Right lobe of liver (tissue), 4 donors: ENCODE measurements around the gene BPGM.

ENCODE experiments used
- POLR2A ChIP-seq: fragments of 450-650 bp; IDR thresholded peaks from one replicate; pipeline ENCODE4 v1.6.1; 2017; ENCODE audit warnings: antibody characterized with exemption, mild to moderate bottlenecking
- TF ChIP-seq, protein P1 (sequence below), 4 donors: fragments of 200-600 bp in 3 of 4; fragments of 450-650 bp in 1 of 4; IDR thresholded peaks; one replicate each; pipeline versions ENCODE4 v1.5.1 to v1.8.0; 2016 to 2022; ENCODE audit warnings: antibody characterized with exemption in 4 of 4, mild to moderate bottlenecking in 2 of 4
- donor health status: DM: no; HTN: no; CAD: no.
- donor health status: DM: no; HTN: no; CAD: no.
- donor health status: DM: no; HTN: yes; CAD: no.

DNA sequence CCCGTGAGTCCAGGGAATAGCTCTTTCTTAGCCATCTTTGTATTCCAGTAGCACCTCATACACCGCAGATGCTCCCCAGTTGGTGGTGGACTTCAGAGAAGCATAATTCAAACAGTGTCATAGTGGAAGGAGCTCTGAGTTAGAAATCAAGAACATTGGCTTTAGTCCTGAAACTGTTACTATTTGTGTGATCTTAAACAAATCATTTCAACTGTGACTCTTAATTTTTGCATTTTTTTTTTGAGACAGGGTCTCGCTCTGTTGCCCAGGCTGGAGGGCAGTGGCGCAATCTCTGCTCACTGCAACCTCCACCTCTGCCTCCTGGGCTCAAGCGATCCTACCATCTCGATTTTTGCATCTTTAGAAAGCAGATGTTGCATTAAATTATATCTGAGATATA lies 1.8 kb downstream of the BPGM start:
- TF ChIP-seq, protein P1, sequence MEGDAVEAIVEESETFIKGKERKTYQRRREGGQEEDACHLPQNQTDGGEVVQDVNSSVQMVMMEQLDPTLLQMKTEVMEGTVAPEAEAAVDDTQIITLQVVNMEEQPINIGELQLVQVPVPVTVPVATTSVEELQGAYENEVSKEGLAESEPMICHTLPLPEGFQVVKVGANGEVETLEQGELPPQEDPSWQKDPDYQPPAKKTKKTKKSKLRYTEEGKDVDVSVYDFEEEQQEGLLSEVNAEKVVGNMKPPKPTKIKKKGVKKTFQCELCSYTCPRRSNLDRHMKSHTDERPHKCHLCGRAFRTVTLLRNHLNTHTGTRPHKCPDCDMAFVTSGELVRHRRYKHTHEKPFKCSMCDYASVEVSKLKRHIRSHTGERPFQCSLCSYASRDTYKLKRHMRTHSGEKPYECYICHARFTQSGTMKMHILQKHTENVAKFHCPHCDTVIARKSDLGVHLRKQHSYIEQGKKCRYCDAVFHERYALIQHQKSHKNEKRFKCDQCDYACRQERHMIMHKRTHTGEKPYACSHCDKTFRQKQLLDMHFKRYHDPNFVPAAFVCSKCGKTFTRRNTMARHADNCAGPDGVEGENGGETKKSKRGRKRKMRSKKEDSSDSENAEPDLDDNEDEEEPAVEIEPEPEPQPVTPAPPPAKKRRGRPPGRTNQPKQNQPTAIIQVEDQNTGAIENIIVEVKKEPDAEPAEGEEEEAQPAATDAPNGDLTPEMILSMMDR (IDR thresholded peaks at IDR 0.05), result no peak
- TF ChIP-seq POLR2A, result no peak
